HL-60 (cell line): Measurements from ENCODE around the gene HRCT1.

Source experiments
- DNase-seq, 2 experiments: peaks; one replicate each; pipeline ENCODE4 v3.0.0-alpha.2; 2010 to 2020; ENCODE audit warnings: low read depth in 1 of 2, low spot score in 1 of 2
- H3K27ac ChIP-seq: fragments of 250-450 bp; sonication (Bioruptor Pico); replicated peaks from 2 replicates; pipeline ENCODE4 v1.5.1; 2020; ENCODE audit warnings: mild to moderate bottlenecking, moderate library complexity
- H3K27me3 ChIP-seq: fragments of 250-450 bp; sonication (Bioruptor Pico); 2 replicates; pipeline ENCODE4 v1.5.1; 2021; ENCODE audit warnings: mild to moderate bottlenecking, moderate library complexity; ENCODE audit not compliant: insufficient read depth, poor library complexity, severe bottlenecking
- H3K4me3 ChIP-seq: replicated peaks from 2 replicates; pipeline ENCODE4 v1.5.1; 2011; ENCODE audit warnings: mild to moderate bottlenecking, control low read depth, low read length; ENCODE audit not compliant: insufficient read depth
- CTCF ChIP-seq: IDR thresholded peaks from one replicate; pipeline ENCODE4 v1.5.1; 2011; ENCODE audit warnings: low read length, control low read depth, inconsistent platforms; ENCODE audit not compliant: insufficient read depth
- GABPA ChIP-seq: IDR thresholded peaks from 2 replicates; pipeline ENCODE4 v1.6.1; 2012; ENCODE audit warnings: low read depth
- POLR2AphosphoS5 ChIP-seq: IDR thresholded peaks from 2 replicates; pipeline ENCODE4 v1.6.1; 2012; ENCODE audit warnings: low read depth
- REST ChIP-seq: IDR thresholded peaks from 2 replicates; pipeline ENCODE4 v1.6.1; 2012; ENCODE audit warnings: low read depth; ENCODE audit not compliant: insufficient replicate concordance
- SPI1 ChIP-seq: IDR thresholded peaks from 2 replicates; pipeline ENCODE4 v1.6.1; 2012; ENCODE audit warnings: low read depth, mild to moderate bottlenecking, borderline replicate concordance

HRCT1 gene

GRCh38 chr9:35948901-35949318 is 42.9 kb downstream of the HRCT1 start:
- Histone ChIP-seq H3K27me3 (peaks cover 2% of the 10 kb centered on the region), H3K4me3 (no peak overlapping the region), H3K27ac (no peak overlapping the region)
- TF ChIP-seq GABPA = no peak
- TF ChIP-seq CTCF = no peak
- no peak for TF ChIP-seq POLR2AphosphoS5
- TF ChIP-seq REST = no peak
- TF ChIP-seq SPI1 = no peak
- DNase-seq = no peak

- DNase-seq = no peak
- TF ChIP-seq GABPA (no peak), REST (no peak), POLR2AphosphoS5 (no peak), CTCF (no peak), SPI1 (no peak)
- H3K4me3 ChIP-seq = no peak overlapping the region
- no peak overlapping the region for H3K27ac ChIP-seq
- H3K27me3 ChIP-seq = peaks cover 2% of the 10 kb centered on the region
Observed at GRCh38 chr9:35951736-35952135, 45.7 kb downstream of the HRCT1 start.

GRCh38 chr9:35952526-35953191 is 46.7 kb downstream of the HRCT1 start:
- no peak for DNase-seq
- no peak overlapping the region for H3K27ac ChIP-seq
- H3K27me3 ChIP-seq = peaks cover 2% of the 10 kb centered on the region
- no peak overlapping the region for H3K4me3 ChIP-seq
- TF ChIP-seq SPI1 (no peak), REST (no peak)
